H9 (cell line): ENCODE data around the gene MAGT1. TPM values are rescaled to one million over a fixed set of nuclear protein-coding genes. Genes with fewer than 3 reads are reported as not detected.

Experiments used
- DNase-seq: peaks from one replicate; pipeline ENCODE4 v3.0.0-alpha.2; 2017
- H2AFZ ChIP-seq: one replicate; pipeline ENCODE4 v1.6.1; 2013; ENCODE audit warnings: mild to moderate bottlenecking, low read length, control low read depth, moderate library complexity
- H2AK5ac ChIP-seq: 2 replicates; pipeline ENCODE4 v1.6.1; 2013; ENCODE audit warnings: low read length, control low read depth, mixed read lengths; ENCODE audit not compliant: insufficient read length
- H2BK120ac ChIP-seq: one replicate; pipeline ENCODE4 v1.6.1; 2013; ENCODE audit warnings: low read depth, mild to moderate bottlenecking, low read length, control low read depth, inconsistent platforms; ENCODE audit not compliant: poor library complexity, severe bottlenecking
- H2BK12ac ChIP-seq: 2 replicates; pipeline ENCODE4 v1.6.1; 2013; ENCODE audit warnings: low read length, control low read depth, mixed read lengths, low read depth; ENCODE audit not compliant: insufficient read length
- H2BK15ac ChIP-seq: 2 replicates; pipeline ENCODE4 v1.6.1; 2013; ENCODE audit warnings: low read depth, low read length, control low read depth
- H2BK20ac ChIP-seq: one replicate; pipeline ENCODE4 v1.6.1; 2013; ENCODE audit warnings: low read depth, mild to moderate bottlenecking, low read length, control low read depth, inconsistent platforms; ENCODE audit not compliant: poor library complexity, severe bottlenecking
- H2BK5ac ChIP-seq: 2 replicates; pipeline ENCODE4 v1.6.1; 2013; ENCODE audit warnings: low read length, control low read depth, mixed read lengths; ENCODE audit not compliant: insufficient read length
- H3K14ac ChIP-seq: 2 replicates; pipeline ENCODE4 v1.6.1; 2013; ENCODE audit warnings: low read length, control low read depth; ENCODE audit not compliant: insufficient read depth
- H3K18ac ChIP-seq: 2 replicates; pipeline ENCODE4 v1.6.1; 2013; ENCODE audit warnings: low read depth, mild to moderate bottlenecking, mixed read lengths, low read length, control low read depth; ENCODE audit not compliant: insufficient read length
- H3K23ac ChIP-seq: 2 replicates; pipeline ENCODE4 v1.6.1; 2013; ENCODE audit warnings: low read length, control low read depth, mixed read lengths, low read depth; ENCODE audit not compliant: insufficient read length
- H3K23me2 ChIP-seq: 2 replicates; pipeline ENCODE4 v1.6.1; 2013; ENCODE audit warnings: low read depth, mild to moderate bottlenecking, mixed read lengths, low read length, control low read depth; ENCODE audit not compliant: insufficient read length, poor library complexity, severe bottlenecking
- H3K27ac ChIP-seq: 2 replicates; pipeline ENCODE4 v1.5.1; 2013; ENCODE audit warnings: low read length, control low read depth, mixed read lengths, low read depth; ENCODE audit not compliant: insufficient read length
- H3K27me3 ChIP-seq: 2 replicates; pipeline ENCODE4 v1.6.1; 2013; ENCODE audit warnings: low read length, control low read depth, inconsistent platforms; ENCODE audit not compliant: insufficient read depth
- H3K4ac ChIP-seq: 2 replicates; pipeline ENCODE4 v1.6.1; 2013; ENCODE audit warnings: low read depth, mild to moderate bottlenecking, control low read depth, inconsistent platforms, low read length, moderate library complexity
- H3K4me1 ChIP-seq: 2 replicates; pipeline ENCODE4 v1.6.1; 2013; ENCODE audit warnings: low read length, control low read depth, inconsistent platforms; ENCODE audit not compliant: insufficient read depth
- H3K4me2 ChIP-seq: 2 replicates; pipeline ENCODE4 v1.6.1; 2013; ENCODE audit warnings: low read length, control low read depth, mixed read lengths; ENCODE audit not compliant: insufficient read length, insufficient read depth
- H3K56ac ChIP-seq: 2 replicates; pipeline ENCODE4 v1.6.1; 2013; ENCODE audit warnings: low read depth, mild to moderate bottlenecking, mixed read lengths, low read length, control low read depth; ENCODE audit not compliant: insufficient read length
- H3K79me1 ChIP-seq: 2 replicates; pipeline ENCODE4 v1.6.1; 2013; ENCODE audit warnings: low read depth, mild to moderate bottlenecking, moderate library complexity, low read length, control low read depth, inconsistent platforms; ENCODE audit not compliant: insufficient read depth, poor library complexity, severe bottlenecking
- H3K79me2 ChIP-seq: 2 replicates; pipeline ENCODE4 v1.6.1; 2013; ENCODE audit warnings: low read length, control low read depth, inconsistent platforms; ENCODE audit not compliant: insufficient read depth
- H3K9ac ChIP-seq: 2 replicates; pipeline ENCODE4 v1.6.1; 2013; ENCODE audit warnings: low read length, control low read depth, mixed read lengths; ENCODE audit not compliant: insufficient read length; ENCODE audit errors: extremely low read depth
- H3K9me3 ChIP-seq: one replicate; pipeline ENCODE4 v1.6.1; 2013; ENCODE audit warnings: low read depth, low read length, inconsistent platforms; ENCODE audit not compliant: control insufficient read depth
- H3T11ph ChIP-seq: one replicate; pipeline ENCODE4 v1.6.1; 2013; ENCODE audit warnings: mild to moderate bottlenecking, low read length, control low read depth, inconsistent platforms
- H4K20me1 ChIP-seq: one replicate; pipeline ENCODE4 v1.6.1; 2013; ENCODE audit not compliant: control insufficient read depth, insufficient read length, insufficient read depth
- H4K5ac ChIP-seq: 2 replicates; pipeline ENCODE4 v1.6.1; 2013; ENCODE audit warnings: low read depth, mild to moderate bottlenecking, mixed read lengths, low read length, control low read depth; ENCODE audit not compliant: insufficient read length
- H4K8ac ChIP-seq: replicated peaks from 2 replicates; pipeline ENCODE4 v1.6.1; 2013; ENCODE audit warnings: low read length, control low read depth, mixed read lengths, low read depth; ENCODE audit not compliant: insufficient read length
- H4K91ac ChIP-seq: 2 replicates; pipeline ENCODE4 v1.6.1; 2013; ENCODE audit warnings: low read depth, mild to moderate bottlenecking, moderate library complexity, mixed read lengths, low read length, control low read depth; ENCODE audit not compliant: insufficient read length
- H3K27ac Mint-ChIP-seq, 3 experiments: 2 replicates in 2 of 3; 3 replicates in 1 of 3; pipeline ENCODE4 v1.8.0; 2020 to 2021; ENCODE audit warnings: mixed read lengths in 3 of 3, mild to moderate bottlenecking in 1 of 3, moderate library complexity in 1 of 3
- H3K27me3 Mint-ChIP-seq: 2 replicates; pipeline ENCODE4 v1.8.0; 2021; ENCODE audit warnings: low read depth, mild to moderate bottlenecking, moderate library complexity, mixed read lengths
- H3K36me3 Mint-ChIP-seq, 3 experiments: 2 replicates in 2 of 3; 3 replicates in 1 of 3; pipeline ENCODE4 v1.8.0; 2020 to 2021; ENCODE audit warnings: low read depth in 3 of 3, mixed read lengths in 3 of 3; ENCODE audit not compliant: insufficient read depth in 1 of 3
- H3K4me1 Mint-ChIP-seq, 2 experiments: 2 replicates each; pipeline ENCODE4 v1.8.0; 2020; ENCODE audit warnings: mixed read lengths in 2 of 2
- H3K4me3 Mint-ChIP-seq, 2 experiments: 2 replicates in 1 of 2; 3 replicates in 1 of 2; pipeline ENCODE4 v1.8.0; 2020 to 2021; ENCODE audit warnings: mild to moderate bottlenecking in 2 of 2, mixed read lengths in 2 of 2, moderate library complexity in 1 of 2
- H3K9me3 Mint-ChIP-seq, 2 experiments: 2 replicates in 1 of 2; 3 replicates in 1 of 2; pipeline ENCODE4 v1.8.0; 2020; ENCODE audit warnings: mild to moderate bottlenecking in 2 of 2, mixed read lengths in 2 of 2, moderate library complexity in 1 of 2
- WGBS: extraction: QIAGEN DNeasy Blood & Tissue Kit; methylation state at CpG from one replicate; pipeline ENCODE4 v1.1.7; 2013; ENCODE audit warnings: missing lambda C conversion rate, low lambda C conversion rate, mixed read lengths; ENCODE audit not compliant: insufficient read length; ENCODE audit errors: extremely low coverage; 5-methylcytosine and 5-hydroxymethylcytosine counted together
- total RNA-seq: library from RNA; stranded (reverse); gene quantifications from 2 replicates; pipeline ENCODE4 v1.2.1, GENCODE V29; 2021
- TF ChIP-seq, protein P1 (sequence below): fragments of 200-600 bp; sonication (generic); conservative IDR thresholded peaks from 3 replicates; pipeline ENCODE4 v1.8.0; 2021; ENCODE audit warnings: antibody characterized with exemption, mild to moderate bottlenecking

MAGT1 gene
- total RNA-seq, 1 experiment from 2014 or later = 42.8 TPM

DNA sequence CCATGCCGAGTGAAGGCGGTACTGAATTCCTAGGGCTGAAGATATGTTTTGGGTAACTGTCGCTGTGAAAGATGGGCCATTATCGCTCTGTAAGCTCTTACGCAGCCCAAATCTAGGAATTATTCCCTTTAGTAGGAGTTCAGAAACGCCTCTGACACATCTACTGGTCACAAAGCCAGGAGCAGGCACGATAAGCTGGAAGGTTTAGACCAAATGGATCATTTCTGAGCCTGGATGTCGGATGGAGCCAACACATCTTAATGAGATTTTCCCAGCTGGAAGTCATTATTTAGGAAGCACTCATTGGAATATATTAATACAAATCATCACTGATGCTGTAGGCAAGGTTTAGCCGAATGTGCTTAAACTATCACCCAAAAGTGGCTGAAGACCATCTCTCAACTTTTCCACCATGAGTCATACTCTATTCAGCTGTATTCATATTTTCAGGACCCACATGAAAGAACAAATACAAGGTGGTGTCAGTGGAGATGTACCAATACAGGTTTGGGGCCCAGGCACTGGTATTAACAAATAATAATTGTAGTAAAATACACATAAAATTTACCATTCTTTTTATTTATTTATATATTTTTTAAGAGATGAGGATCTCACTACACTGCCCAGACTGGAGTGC, 75.0 kb downstream of the MAGT1 start:
- Histone ChIP-seq H2AK5ac (no peak overlapping the region), H3K23ac (no peak overlapping the region), H3K4me2 (no peak overlapping the region), H2BK5ac (no peak overlapping the region), H3K14ac (no peak overlapping the region), H3K4ac (no peak overlapping the region), H3K27ac (no peak overlapping the region), H2AFZ (no peak overlapping the region), H3K4me1 (no peaks in the 10 kb centered on the region), H2BK20ac (no peak overlapping the region), H3T11ph (no peak overlapping the region), H3K79me1 (no peaks in the 10 kb centered on the region), H4K8ac (no peak overlapping the region), H4K5ac (no peak overlapping the region), H3K9ac (no peak overlapping the region), H2BK120ac (no peak overlapping the region), H4K20me1 (no peaks in the 10 kb centered on the region), H3K79me2 (no peaks in the 10 kb centered on the region), H3K9me3 (peaks cover 9% of the 10 kb centered on the region), H3K56ac (no peak overlapping the region), H3K18ac (no peak overlapping the region), H3K27me3 (no peaks in the 10 kb centered on the region), H4K91ac (no peak overlapping the region), H3K23me2 (no peaks in the 10 kb centered on the region), H2BK15ac (no peak overlapping the region), H2BK12ac (no peak overlapping the region)
- H3K4me1 Mint-ChIP-seq = no peaks in the 10 kb centered on the region; a peak in 1 of 4 replicates
- no CpG with 5 or more reads among the region's 9 CpGs for WGBS
- H3K4me3 Mint-ChIP-seq = no peak overlapping the region
- no peak for DNase-seq
- H3K27me3 Mint-ChIP-seq = no peaks in the 10 kb centered on the region
- H3K27ac Mint-ChIP-seq = no peak overlapping the region; a peak in 1 of 7 replicates
- peaks cover 60 to 64% of the 10 kb centered on the region in 2 experiments for H3K9me3 Mint-ChIP-seq
- H3K36me3 Mint-ChIP-seq = peaks cover 17 to 34% (median 25%) of the 10 kb centered on the region in 3 experiments
- TF ChIP-seq, protein P1, sequence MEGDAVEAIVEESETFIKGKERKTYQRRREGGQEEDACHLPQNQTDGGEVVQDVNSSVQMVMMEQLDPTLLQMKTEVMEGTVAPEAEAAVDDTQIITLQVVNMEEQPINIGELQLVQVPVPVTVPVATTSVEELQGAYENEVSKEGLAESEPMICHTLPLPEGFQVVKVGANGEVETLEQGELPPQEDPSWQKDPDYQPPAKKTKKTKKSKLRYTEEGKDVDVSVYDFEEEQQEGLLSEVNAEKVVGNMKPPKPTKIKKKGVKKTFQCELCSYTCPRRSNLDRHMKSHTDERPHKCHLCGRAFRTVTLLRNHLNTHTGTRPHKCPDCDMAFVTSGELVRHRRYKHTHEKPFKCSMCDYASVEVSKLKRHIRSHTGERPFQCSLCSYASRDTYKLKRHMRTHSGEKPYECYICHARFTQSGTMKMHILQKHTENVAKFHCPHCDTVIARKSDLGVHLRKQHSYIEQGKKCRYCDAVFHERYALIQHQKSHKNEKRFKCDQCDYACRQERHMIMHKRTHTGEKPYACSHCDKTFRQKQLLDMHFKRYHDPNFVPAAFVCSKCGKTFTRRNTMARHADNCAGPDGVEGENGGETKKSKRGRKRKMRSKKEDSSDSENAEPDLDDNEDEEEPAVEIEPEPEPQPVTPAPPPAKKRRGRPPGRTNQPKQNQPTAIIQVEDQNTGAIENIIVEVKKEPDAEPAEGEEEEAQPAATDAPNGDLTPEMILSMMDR = no peak
